NOMO-1 (cell line): ENCODE measurements around the gene TPK1.
"Not testable (repeated sequence)": the region's sequence is repeated elsewhere in the genome, so short reads cannot be mapped to it uniquely, and the experiment has no call there.

Experiments used
- DNase-seq, 2 experiments: peaks; one replicate each; lab custom pipeline; 2025; ENCODE audit not compliant: unreplicated experiment in 2 of 2; lab: John Stamatoyannopoulos, UW

The TPK1 gene

GRCh38 chr7:144780071-144780608 is 55.7 kb downstream of the TPK1 start:
- no peak for DNase-seq

GRCh38 chr7:144777889-144778288 is 58.0 kb downstream of the TPK1 start:
- DNase-seq: not testable (repeated sequence)

- DNase-seq: no peak
Observed at GRCh38 chr7:144777005-144777839, 58.6 kb downstream of the TPK1 start.

- DNase-seq: no peak
Observed at GRCh38 chr7:144776447-144776846, 59.4 kb downstream of the TPK1 start.

- no peak for DNase-seq
Observed at GRCh38 chr7:144775749-144776148, 60.1 kb downstream of the TPK1 start.

- DNase-seq: no peak
Observed at GRCh38 chr7:144771927-144772326, 63.9 kb downstream of the TPK1 start.

GRCh38 chr7:144771174-144771573 is 64.7 kb downstream of the TPK1 start:
- DNase-seq: peak in 1 of 2 experiments; percentile 0

- DNase-seq: no peak
Observed at GRCh38 chr7:144769352-144769751, 66.5 kb downstream of the TPK1 start.

GRCh38 chr7:144768633-144769032 is 67.2 kb downstream of the TPK1 start:
- DNase-seq: no peak

- DNase-seq: no peak
Observed at GRCh38 chr7:144763291-144763690, 72.6 kb downstream of the TPK1 start.

GRCh38 chr7:144762853-144763252 is 73.0 kb downstream of the TPK1 start:
- no peak for DNase-seq

- no peak for DNase-seq
Observed at GRCh38 chr7:144761493-144761892, 74.4 kb downstream of the TPK1 start.

GRCh38 chr7:144759653-144760052 is 76.2 kb downstream of the TPK1 start:
- DNase-seq: no peak

- DNase-seq: no peak
Observed at GRCh38 chr7:144747936-144748335, 87.9 kb downstream of the TPK1 start.

- peak in 1 of 2 experiments; percentile 5 for DNase-seq
Observed at GRCh38 chr7:144738708-144739314, 97.0 kb downstream of the TPK1 start.

- DNase-seq: no peak
Observed at GRCh38 chr7:144738146-144738545, 97.7 kb downstream of the TPK1 start.

- no peak for DNase-seq
Observed at GRCh38 chr7:144736880-144737493, 98.9 kb downstream of the TPK1 start.

- no peak for DNase-seq
Observed at GRCh38 chr7:144735505-144736276, 100.2 kb downstream of the TPK1 start.

GRCh38 chr7:144731661-144732351 is 104.0 kb downstream of the TPK1 start:
- no peak for DNase-seq

- no peak for DNase-seq
Observed at GRCh38 chr7:144730224-144730623, 105.6 kb downstream of the TPK1 start.
